HG03571 (cell line): ENCODE data around the gene GPRC5D.

Experiments used
- ATAC-seq: cut with Tn5 transposase; IDR thresholded peaks from one replicate; pipeline ENCODE4 v1.9.1; 2021; ENCODE audit not compliant: unreplicated experiment

GPRC5D gene

DNA sequence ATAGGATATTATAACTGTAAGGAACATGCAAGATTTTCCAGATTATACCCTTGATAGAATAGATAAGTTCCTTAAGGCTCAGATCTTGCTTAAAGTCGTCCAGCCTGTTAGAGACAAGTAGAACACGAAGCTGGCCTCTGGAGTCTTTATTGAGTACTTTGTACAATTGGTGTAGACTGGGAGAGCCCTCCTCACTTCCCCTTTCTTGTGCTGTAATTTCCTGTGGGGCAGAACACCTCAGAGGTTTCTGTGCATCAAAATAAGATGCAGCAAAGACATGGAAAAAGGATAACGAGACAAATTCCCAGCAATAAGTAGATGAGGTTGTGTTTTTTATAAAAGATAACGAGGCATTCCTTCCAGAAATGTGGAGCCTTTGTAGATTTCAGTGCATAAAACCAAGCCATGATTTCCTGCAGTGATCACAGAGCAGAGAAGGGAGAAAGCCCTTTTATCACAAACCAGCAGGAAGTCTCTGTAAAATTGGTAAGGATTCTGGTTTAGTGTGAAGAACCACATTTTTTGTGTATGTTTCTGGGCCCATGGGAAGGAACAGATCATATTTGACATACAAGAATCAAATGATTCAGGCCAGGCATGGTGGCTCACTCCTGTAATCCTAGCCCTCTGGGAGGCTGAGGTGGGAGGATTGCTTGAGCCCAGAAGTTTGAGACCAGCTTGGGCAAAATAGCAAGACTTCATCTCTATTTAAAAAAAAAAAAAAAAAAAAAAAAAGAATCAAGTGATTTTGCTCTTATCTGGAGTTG lies 42.6 kb downstream of the GPRC5D start:
- ATAC-seq = no peak

DNA sequence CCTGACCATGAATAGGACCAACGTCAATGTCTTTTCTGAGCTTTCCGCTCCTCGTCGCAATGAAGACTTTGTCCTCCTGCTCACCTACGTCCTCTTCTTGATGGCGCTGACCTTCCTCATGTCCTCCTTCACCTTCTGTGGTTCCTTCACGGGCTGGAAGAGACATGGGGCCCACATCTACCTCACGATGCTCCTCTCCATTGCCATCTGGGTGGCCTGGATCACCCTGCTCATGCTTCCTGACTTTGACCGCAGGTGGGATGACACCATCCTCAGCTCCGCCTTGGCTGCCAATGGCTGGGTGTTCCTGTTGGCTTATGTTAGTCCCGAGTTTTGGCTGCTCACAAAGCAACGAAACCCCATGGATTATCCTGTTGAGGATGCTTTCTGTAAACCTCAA lies 43.3 kb downstream of the GPRC5D start:
- ATAC-seq = no peak

DNA sequence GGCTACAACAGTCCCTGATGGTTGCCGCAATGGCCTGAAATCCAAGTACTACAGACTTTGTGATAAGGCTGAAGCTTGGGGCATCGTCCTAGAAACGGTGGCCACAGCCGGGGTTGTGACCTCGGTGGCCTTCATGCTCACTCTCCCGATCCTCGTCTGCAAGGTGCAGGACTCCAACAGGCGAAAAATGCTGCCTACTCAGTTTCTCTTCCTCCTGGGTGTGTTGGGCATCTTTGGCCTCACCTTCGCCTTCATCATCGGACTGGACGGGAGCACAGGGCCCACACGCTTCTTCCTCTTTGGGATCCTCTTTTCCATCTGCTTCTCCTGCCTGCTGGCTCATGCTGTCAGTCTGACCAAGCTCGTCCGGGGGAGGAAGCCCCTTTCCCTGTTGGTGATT lies 43.7 kb downstream of the GPRC5D start:
- no peak for ATAC-seq

DNA sequence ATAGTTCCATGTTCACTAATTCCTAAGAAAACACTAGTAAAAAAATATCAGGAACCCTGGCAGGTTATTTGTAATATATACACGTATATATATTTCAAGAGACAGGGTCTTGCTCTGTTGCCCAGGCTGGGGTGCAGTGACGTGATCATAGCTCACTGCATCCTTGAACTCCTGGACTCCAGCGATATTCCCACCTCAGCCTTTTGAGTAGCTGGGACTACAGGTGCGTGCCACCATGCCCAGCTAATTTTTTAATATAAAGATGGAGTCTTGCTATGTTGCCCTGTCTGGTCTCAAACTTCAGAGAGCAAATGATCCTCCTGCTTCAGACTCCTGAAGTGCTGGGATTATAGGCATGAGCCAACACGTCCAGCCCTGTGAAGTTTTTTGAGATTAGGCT lies 44.4 kb downstream of the GPRC5D start:
- no peak for ATAC-seq

DNA sequence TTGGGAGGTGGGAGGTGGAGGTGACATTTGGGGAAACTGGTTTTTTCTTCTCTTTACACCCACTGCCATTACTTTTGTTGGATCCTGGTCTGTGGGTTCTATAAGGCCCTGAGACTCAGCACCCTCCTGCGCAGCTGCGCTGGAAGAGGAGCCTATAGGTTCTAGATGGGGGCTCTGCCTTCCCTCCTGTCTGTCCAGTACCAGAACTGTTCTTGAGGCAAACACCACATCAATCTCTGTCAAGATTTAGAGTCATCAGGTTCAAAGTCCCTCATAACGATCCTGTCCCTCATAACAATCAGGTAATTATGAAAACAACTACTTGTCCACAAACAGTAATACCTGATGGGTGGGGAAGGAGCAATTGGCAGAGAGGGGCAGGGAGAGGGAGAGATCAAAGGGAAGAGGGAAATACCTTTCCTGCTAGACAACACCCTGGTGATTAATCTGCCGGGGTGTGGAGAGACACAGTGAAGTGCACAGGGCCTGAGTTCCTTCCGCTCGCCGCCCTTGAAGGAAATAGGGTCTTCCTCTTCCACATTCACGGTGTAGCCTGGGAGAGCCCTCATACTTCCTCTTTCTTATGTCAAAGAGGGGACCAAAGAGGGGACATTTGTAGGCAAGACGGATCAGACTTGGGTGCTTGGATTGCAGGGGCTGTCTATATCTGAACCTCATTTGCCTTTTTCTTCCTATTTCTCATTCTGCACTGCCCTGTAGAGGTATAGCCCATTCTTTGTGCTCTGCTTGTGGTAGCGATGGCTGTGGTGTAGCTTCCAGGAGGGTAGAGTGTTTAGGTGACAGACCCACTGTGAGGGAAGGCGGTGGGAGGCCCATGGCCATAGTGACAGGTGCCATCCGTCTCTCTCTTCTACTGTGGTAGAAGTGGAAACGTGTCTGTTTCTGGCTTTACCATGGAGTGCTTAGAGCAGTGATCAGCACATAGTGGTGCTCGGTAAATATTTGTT lies 48.0 kb downstream of the GPRC5D start:
- ATAC-seq = no peak

DNA sequence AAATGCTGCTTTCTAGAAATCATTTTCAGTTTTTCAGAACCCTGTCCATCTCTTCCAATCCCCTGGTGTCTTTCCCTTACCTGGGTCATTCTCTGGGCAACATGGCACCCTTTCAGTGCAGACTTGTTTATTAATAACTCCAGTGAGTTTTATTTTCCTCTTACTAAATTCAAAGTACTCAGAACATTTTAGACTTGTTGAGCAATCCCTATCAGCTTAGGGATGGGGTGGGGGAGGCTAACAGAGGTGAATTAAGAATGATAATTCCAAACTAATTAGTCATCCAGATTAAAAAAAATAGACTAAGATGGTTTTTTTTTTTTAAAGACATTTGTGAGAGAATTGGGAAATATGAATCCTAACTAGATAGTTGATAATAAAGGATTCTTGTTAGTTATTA lies 49.9 kb downstream of the GPRC5D start:
- no peak for ATAC-seq

DNA sequence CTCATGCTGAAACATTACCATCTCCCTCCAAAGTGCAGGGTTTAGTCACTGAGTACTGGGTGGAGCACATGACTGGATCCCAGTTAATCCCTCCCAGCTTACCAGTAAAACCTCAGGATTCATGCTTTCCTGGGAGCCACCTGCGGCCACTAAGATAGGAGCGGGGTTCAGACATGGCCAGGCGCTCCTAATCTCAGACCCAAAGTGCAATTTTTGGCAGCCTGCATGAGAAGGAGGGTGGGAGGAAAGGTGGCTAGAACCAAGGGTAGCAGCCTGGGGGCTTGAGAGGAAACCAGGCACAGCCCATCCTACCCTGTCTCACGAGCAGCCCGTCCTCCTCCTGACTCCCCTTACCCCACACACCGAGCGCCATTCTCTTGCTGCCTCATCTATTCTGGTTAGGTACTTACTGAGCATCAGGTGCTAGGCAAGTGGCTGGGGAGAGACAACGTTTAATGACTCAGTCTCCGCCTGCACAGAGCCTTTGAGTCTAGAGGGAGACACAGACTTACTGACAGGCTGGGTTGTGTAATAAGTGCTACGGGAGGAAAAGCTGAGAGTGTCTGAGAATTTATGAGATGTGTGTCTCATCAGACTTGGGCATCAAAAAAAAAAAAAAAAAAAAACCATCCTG lies 50.7 kb downstream of the GPRC5D start:
- ATAC-seq = no peak

DNA sequence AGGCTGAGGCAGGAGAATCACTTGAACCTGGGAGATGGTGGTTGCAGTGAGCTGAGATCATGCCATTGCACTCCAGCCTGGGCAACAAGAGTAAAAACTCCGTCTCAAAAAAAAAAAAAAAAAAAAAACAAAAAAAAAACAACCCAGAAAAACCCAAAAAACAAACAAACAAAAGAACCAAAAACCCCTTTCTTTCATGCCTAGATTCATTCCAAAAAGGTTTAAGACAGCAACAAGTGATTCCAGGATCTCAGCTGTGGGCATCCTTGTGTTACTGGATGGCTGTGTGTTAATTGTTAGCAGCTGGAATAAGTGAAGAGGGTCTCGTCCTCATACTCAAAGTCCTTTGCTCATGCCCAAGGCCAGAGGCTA lies 51.2 kb downstream of the GPRC5D start:
- no peak for ATAC-seq

DNA sequence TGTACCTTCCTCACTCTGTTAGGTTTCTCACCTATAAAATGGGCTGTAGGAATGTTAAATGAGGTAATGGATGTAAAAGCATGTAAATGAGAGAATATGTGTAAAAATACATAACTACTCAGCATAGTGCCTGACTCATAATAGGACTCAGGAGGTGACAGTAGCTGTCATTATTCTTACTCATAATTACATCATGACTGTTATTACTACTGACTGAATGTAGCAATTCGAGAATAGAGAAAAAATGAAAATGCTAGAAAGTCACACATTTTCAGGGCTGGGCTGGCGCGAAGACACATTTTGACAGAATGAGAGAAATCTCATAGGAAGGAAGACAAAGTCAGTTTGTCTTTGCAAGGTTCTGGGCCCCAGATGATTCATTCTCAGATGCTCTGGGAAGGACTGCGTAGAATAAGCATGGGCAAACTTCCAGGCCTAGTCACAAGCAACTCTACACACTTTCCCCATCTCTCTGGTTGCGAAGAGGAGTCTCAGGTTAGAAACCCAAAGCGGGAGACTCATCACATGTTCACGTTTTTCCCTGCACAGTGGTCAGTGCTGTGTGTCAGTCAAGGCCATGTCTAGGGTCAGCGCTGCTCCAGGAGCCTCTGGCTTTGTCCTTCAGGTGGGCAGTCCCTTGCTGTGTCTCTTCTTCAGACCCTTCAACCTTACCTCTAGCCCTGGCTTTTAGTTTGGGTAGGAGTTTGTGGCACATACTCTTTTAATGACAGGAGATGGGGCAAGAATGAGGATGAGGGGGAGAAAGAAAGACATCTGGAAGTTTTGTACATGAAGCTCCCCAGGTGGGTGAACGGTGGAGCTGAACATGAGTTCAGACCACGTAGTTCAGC lies 52.2 kb downstream of the GPRC5D start:
- ATAC-seq = peak; percentile 71

DNA sequence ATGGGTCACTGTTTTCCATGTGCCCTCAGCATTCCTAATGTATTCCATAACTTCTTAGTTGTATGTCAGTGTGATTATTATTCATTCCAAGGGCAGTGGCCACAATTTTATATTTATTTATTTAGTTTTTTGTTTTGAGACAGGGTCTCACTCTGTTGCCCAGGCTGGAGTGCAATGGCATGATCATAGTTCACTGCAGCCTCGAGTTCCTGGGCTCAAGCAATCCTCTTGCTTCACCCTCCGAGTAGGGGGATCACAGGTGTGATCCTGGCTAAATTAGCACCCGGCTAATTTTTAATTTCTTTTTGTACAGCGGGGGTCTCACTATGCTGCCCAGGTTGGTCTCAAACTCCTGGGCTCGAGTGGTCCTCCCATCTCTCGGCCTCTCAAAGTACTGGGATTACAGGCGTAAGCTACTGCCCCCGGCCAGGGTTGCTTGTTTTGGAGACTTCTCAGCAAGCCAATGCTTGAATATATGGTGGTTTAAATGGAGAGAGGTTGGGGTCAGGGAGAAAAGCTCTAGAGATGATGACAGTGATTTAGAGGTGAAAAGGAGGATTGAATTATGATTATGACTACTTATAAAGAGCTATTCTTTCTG lies 53.0 kb downstream of the GPRC5D start:
- ATAC-seq = no peak

DNA sequence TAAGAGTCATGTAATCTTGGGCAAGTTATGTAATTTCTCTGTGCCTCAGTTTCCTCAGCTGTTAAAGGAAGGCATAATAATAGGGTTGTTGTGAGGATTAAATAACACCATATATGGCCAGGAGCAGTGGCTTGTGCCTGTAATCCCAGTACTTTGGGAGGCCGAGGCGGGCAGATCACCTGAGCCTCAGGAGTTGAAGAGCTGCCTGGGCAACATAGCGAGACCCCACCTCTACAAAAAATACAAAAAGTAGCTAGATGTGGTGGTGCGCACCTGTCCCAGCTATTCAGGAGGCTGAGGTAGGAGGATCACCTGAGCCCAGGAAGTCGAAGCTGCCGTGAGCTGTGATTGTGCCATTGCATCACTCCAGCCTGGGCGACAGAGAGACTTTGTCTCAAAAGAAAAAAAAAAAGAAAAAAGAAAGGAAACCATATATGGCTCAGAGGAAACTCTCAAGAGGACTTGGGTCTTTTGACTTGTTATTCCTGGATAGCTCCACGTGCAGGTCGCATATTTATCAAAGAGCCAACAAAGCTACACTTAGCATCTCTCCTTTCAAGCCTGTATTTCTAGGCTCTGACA lies 53.7 kb downstream of the GPRC5D start:
- ATAC-seq = no peak

DNA sequence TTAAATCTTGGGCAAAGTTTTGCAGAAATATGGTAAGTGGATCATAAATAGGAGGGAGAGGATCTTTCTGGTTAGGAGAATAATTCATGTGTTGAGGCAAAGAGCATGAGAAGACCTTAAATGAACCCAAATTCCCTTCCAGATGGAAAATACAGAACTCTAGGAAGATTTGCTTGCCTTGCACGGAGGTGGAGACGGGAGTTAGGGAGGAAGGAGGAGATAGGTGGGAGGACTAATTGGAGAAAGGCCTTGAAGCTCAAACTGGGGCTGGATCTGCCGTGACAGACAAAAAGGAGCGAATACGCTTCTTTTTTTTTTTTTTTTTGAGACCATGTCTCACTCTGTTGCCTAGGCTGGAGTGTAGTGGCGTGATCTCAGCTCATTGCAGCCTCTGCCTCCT lies 54.7 kb downstream of the GPRC5D start:
- no peak for ATAC-seq

DNA sequence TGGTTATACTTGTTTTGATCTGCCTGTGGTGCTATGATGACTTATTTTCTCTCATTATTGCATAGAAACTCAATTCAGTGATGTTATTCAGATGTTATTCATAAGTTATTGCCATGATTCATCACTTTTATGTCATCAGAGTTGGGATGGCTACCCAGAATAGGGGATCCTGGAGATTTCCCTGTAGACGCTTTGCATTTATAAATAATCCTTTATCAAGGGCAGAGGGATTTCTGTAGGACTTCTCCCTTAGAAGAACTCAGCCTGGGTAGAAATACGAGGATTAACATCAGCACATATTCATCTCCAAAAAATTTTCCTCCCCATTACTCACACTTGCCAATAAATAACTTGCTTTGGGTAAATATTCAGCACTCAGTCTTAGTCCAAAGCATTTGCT lies 55.7 kb downstream of the GPRC5D start:
- ATAC-seq = no peak

DNA sequence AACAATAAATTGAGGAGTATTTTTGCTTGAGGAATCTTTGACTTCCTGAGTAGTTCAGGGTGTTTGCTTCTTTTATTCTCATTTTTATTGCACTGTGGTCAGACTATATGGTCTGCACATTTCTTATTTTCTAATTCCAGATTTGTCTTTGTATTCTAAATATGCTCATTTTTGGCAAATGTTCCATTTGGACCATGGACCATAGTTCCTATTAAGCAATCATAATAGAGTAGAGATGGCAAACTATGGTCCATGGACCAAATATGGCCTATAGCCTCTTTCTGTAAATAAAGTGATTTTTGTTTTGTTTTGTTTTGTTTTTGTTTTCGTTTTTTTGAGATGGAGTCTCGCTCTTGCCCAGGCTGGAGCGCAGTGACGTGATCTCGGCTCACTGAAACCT lies 58.5 kb downstream of the GPRC5D start:
- no peak for ATAC-seq

DNA sequence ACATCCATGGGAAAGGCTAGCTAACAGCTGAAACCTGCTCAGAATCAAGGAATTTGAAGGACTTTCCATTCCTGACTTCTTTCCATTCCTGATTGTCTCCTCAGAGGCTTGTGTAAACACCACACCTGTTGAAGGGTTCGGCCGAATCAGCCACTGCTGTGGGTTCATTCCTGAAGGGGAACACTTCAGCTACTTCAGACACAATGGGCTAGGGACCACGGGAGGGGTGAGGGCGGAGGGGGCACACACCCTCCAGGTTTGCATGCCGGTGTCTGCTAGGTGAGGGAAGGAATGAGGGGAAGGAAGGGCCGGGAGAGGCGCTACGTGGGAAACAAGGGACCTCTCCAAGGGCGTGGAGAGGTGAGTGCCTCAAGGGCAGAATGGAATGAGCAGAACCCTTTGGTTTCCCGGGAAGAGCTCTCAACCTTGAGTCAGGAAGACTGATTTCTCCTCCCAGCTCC lies 59.3 kb downstream of the GPRC5D start:
- ATAC-seq = no peak

DNA sequence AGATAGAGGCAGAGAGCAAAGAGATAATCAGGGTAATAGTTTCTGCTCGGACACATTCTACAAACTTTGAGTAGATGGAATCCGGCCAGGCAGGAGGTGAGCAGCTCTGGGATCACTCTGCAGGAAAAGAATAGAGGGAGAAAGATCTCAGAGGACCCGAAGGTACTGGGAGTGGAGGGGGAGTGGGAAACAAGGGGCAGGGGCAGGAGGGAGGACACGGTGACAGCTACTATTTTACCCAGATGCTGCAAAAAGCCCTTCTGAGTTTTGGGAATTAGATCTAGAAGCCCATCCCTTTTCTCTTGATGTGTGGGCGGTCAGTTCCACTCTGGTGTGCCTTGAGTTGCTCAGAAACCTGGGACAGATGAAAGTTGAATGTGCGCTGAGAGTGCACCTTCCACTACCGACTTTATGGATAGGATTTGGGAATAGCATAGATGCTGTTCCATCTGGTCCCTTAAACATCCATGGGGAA lies 60.1 kb downstream of the GPRC5D start:
- no peak for ATAC-seq

DNA sequence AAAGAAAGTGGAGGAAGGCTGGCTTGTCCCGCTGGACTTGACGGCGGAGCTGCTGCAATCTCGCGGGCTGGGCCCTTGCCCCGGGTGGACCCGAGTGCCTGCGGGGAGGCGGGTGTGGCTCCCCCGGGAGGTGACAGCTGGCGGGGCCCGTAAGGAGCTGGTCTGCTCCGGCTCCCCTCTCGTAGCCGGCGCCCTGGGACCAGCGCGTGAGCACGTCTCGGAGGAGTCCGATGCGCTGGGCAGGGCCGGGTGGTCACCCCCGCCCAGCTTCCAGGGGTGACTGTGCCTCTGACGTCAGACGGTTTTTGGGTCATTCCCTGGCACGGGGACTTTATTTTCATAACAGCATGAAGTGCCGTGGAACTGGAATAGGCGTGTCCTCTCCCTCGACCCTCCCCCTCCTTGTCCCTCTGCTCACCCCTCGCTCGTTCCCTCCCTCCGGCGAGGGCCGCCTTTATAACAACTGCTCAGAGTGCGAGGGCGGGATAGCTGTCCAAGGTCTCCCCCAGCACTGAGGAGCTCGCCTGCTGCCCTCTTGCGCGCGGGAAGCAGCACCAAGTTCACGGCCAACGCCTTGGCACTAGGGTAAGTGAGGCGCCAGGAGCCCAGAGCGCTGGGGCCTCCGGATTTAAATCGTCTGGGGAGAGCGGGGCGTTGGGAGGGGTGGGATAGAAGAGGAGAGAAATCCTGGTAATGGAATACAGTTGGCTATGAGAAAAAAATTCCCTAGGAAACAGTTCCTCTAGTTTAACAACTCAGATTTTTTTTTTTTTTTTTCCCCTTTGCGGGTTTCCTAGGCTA lies 60.7 kb downstream of the GPRC5D start, which contains the start of gene GPRC5A:
TSS of gene GPRC5A (plus strand) at position 483 of the 801 bp plus-strand sequence. CDS start 16,688 bp downstream, outside the sequence.
- no peak for ATAC-seq
